ENCODE measurements around the gene PDGFD.

DNA sequence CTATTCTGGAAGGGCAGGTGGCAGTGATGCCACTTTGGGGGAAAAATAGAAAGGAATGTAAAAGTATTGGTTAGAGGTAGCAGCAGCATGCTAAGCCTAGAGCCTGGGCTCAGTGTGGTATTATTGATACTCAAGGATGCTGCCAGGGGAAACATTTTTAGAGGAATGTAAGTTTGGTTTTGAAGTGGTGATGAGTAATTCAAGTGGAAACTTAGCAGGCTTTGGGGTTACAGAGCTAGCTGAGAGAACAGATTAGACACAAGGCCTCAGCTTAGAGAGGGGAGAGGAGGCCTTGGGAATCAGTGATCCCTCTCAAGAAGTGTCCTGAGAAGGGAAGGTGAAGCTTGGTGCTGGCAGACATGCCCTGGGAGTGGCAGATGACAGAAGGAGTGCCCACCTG is 160.5 kb downstream of the PDGFD start:
- TF ChIP-seq, protein P1, sequence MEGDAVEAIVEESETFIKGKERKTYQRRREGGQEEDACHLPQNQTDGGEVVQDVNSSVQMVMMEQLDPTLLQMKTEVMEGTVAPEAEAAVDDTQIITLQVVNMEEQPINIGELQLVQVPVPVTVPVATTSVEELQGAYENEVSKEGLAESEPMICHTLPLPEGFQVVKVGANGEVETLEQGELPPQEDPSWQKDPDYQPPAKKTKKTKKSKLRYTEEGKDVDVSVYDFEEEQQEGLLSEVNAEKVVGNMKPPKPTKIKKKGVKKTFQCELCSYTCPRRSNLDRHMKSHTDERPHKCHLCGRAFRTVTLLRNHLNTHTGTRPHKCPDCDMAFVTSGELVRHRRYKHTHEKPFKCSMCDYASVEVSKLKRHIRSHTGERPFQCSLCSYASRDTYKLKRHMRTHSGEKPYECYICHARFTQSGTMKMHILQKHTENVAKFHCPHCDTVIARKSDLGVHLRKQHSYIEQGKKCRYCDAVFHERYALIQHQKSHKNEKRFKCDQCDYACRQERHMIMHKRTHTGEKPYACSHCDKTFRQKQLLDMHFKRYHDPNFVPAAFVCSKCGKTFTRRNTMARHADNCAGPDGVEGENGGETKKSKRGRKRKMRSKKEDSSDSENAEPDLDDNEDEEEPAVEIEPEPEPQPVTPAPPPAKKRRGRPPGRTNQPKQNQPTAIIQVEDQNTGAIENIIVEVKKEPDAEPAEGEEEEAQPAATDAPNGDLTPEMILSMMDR (IDR thresholded peaks at IDR 0.05), result no peak
- TF ChIP-seq POLR2A (IDR thresholded peaks at IDR 0.05), result no peak
- no peak for TF ChIP-seq POLR2AphosphoS5 (IDR thresholded peaks at IDR 0.05)
